Measurements from ENCODE around the gene ANGPTL7.

DNA sequence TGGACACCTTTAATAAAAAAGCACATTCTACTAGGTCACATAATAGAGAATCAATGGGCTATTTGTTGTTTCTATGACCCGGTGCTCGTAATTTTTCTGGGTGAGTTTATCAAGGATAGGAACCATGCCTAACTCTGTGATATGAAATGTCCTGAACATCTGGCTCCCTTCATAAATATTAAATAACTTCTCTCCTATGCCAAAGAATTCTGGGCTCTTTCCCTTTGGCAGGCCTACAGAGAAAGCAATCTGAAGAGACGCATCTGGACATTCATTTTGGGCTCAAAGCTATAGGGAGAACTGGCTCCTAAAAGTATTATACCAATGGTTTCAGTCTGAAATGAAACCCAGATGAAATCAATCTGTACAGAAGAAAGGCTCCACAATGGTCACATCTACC lies 38.8 kb upstream of the ANGPTL7 start:
- TF ChIP-seq POLR2AphosphoS5 (IDR thresholded peaks at IDR 0.05; ENCODE audit: low read depth, low read length) = no peak
- TF ChIP-seq SIN3A (IDR thresholded peaks at IDR 0.05; ENCODE audit: borderline replicate concordance, insufficient read depth, low read length) = no peak
- TF ChIP-seq, protein P1, sequence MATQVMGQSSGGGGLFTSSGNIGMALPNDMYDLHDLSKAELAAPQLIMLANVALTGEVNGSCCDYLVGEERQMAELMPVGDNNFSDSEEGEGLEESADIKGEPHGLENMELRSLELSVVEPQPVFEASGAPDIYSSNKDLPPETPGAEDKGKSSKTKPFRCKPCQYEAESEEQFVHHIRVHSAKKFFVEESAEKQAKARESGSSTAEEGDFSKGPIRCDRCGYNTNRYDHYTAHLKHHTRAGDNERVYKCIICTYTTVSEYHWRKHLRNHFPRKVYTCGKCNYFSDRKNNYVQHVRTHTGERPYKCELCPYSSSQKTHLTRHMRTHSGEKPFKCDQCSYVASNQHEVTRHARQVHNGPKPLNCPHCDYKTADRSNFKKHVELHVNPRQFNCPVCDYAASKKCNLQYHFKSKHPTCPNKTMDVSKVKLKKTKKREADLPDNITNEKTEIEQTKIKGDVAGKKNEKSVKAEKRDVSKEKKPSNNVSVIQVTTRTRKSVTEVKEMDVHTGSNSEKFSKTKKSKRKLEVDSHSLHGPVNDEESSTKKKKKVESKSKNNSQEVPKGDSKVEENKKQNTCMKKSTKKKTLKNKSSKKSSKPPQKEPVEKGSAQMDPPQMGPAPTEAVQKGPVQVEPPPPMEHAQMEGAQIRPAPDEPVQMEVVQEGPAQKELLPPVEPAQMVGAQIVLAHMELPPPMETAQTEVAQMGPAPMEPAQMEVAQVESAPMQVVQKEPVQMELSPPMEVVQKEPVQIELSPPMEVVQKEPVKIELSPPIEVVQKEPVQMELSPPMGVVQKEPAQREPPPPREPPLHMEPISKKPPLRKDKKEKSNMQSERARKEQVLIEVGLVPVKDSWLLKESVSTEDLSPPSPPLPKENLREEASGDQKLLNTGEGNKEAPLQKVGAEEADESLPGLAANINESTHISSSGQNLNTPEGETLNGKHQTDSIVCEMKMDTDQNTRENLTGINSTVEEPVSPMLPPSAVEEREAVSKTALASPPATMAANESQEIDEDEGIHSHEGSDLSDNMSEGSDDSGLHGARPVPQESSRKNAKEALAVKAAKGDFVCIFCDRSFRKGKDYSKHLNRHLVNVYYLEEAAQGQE (IDR thresholded peaks at IDR 0.05; ENCODE audit: insufficient read depth in 1 of 2, low read depth in 2 of 2, low read length in 2 of 2) = no peak
- no peak for TF ChIP-seq TAF1 (IDR thresholded peaks at IDR 0.05; ENCODE audit: borderline replicate concordance, insufficient read depth, low read length)
